C1 segment of cervical spinal cord (tissue), 14 donors: Measurements from ENCODE around the gene SNCAIP.
"Not testable (repeated sequence)": the region's sequence is repeated elsewhere in the genome, so short reads cannot be mapped to it uniquely, and the experiment has no call there.

Experiments used
- DNase-seq, 14 donors: peaks; one replicate each; lab custom pipeline; 2025; lab: John Stamatoyannopoulos, UW

Gene SNCAIP

DNA sequence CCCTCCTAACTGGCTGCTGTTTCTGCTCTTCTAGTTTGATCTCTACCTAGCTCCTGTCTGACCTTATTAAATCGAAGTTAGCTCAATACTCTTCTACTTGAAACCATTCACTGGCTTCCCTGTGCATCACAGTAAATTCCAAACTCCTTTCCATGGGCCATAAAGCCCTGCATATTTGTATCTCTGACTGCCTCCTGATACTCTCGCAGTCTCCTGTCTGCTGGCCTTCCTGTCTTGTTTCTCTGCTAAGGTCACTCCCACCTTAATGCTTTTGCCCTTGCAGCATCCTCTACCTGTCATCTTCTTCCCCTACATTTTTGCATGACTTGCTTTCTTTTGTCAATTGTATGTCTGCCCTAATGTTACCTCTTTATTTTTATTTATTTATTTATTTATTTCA lies 44.8 kb downstream of the SNCAIP start:
- no peak for DNase-seq

DNA sequence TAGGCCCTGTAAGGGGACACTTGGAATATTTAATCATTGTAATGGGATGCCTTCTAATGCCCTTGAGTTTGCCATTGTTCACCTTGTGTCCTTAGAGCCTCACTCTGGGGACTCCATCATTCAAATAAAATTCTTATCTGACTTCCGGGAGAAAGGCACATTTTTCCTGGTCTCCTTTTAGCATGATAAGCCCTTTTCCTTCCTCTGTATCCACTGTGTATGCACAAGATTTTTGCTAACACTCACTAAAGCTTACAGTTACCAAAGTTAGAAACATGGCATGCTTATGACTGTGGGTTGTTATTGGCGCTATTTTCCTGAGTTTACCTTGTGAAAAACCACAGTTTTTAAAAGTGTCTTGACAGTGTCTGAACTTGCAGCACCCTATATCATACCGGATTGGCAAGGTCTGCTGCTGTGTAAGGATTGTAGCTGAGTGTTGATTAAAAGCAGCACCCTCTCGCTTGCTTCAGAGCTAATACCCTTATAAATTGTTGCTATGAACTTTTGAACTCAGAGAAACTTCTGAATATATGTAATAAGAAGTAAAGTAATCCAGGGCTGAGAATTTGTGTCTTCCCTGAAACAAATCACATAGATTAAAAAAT lies 46.4 kb downstream of the SNCAIP start:
- no peak for DNase-seq

DNA sequence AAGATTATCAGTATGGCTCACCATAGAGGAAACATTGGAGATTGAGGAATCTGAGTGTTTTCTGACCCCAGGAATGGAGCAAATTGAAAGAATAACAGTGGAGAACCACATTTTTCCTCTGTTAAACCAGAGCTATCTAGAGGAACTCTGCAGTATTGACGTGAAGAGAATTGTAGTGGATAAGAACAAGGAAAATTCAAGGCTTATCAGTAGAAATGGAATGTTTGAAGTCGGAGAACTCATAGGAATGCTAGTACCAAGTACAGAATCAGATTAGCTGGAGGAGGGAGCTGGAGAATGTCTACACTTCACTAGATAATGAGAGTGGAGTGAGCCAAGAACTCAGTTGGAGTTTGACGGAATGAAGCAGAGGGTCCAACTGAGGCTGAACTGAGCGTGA lies 50.3 kb downstream of the SNCAIP start:
- no peak for DNase-seq

DNA sequence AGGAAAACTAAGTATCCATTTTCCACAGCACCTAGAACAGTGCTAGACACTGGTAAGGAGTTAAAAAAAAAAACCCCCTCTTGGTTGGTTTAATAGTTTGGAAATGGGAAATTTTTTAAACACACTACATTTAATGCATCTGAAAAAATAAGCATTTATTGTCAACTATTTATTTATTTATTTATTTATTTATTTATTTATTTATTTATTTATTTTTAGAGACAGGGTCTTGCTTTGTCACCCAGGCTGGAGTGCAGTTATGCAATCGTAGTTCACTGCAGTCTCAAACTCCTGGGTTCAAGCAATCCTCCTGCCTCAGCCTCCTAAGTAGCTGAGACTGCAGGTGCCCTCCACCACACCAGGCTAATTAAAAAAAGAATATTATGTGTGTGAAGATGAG lies 51.6 kb downstream of the SNCAIP start:
- no peak for DNase-seq

DNA sequence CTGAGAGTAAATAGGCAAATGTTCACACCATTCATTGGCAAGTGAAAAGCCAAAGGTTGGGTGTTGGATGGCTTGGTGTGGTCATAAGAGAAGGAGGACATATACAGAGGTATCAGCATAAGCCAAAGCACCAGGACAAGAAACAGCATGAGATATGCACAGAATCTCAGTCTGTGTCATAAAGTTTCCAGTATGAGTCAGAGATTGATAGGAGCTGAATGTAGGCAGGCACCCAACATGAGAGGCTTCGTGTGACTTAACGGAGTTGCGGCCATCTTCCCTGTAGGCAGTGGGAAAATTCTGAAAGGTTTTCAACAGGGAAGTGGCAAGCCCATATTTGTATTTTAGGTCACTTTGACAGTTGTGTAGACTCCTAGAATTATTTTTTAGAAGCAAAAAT lies 54.5 kb downstream of the SNCAIP start:
- DNase-seq = no peak

DNA sequence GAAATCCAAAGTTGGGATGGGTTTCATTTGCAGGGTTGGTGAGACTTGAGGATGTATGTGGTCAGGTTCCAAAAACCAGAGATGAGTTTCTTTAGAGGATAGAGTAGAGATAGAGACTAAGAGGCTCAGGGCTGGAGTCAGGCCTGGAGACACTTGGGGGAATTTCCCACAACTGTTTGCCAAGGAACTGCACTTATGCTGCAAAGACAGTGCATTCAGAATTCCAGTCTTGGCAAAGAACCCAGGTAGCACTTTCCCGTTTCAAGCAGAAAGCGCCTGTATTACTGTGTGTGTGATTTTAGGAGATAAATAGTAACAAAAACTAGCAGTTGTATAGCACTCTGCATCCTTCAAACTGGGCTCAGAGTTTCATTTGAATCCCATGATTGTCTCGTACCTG lies 55.4 kb downstream of the SNCAIP start:
- DNase-seq = no peak

DNA sequence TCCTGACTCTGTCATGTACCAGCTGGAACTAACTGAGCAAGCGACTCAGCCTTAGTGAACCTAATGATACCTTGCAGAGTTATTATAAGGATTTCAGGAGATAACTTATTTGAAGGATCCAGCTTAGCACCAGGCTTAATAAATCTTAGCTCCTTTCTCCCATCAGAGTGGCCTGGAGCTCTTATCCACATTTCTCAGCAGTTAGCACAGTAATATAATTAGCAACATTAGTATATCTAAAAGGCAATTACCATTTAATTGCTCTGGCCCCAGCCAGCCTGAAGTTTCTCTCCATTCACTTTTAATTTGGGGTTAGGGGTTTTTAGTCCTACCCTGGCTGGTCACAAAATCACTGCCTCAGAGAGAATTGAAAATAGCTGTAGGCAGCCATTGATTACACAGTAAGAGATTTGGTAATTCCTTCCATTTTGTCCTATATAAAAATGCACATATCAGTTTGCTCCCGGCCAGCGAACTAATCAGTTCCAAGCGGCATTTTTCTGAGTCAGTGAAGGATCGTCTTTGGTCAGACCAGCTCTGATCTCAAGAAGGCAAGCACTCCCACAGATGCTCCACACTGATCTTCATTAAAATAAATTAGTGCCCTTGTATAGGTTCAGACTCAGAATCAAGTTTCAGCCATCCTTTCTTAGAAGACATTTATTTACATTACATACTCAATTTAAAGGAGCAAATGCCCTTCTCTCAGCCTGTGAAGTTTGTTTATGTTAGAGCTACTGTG lies 56.6 kb downstream of the SNCAIP start:
- DNase-seq = no peak

DNA sequence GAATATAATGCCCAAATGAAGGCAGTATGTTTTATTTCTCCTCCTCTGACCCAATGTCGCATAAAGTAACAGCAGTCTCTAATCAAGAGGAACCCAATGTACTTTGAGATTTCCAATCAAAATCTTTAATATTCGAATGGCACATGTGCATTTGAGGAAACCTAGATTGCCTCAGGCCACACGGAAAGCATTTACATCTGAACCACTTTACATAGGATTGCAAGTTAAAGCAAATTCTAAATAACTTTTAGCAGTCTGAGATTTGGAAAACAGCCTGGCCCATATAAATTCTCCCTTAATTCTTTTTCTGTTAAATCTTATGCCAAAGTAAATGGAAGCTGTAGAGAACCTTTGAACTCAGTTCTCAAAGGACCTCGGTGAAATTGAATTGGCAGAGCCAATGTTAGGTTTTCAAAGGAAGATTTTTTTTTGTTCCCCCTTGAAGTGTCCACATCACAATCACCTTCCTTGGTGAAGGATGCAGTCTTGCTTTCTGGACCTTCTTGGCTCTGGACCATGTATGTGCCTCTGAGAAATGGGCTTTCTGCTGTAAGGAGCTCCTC lies 57.3 kb downstream of the SNCAIP start:
- no peak for DNase-seq

DNA sequence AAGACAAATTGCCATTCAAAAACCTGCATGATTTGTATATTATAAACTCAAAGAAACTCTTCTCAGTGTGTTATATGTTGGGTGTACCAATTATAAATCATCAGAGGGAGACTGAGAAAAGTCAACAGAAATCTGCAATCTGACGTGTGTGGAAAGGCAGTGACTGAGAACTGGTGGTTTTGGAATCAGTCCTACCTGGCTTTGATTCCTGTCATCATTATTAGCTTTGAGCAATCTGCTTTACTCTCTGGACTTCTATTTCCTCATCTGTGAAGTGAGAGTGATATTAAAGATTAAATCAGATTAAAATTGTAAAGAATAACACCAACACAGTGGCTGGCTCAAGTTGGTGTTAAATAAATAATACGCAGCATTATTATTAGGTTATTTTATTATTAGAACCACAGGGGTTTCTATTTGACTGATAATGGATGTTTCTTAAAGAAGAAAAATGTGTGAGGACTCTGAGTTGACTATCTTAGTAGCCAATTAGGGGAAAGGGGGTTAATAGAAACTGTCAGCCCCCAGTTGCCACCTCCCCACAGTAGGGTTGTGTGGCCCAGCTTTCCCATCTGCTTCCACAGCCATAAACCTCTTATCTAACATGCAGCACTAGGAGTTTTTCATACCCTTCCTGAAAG lies 59.6 kb downstream of the SNCAIP start:
- no peak for DNase-seq

DNA sequence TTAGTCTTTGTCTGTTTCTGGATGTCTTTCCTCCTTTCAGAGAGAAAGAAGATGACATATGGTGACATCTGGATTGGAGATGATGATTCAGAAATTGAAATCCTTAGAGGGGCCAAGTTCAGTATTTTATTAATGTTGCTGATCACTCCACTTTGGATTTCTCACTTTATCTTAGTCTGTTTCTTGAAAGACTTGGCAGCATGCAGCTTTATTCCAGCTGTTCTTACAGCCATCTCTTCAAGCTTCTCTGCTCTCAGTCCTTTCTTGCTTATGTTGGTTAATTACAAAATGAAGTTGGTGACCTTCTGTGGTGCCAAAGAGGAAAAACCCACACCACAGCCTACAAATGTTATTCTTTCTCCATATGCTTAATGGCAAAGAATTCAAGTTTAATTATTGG lies 62.1 kb downstream of the SNCAIP start:
- no peak for DNase-seq

DNA sequence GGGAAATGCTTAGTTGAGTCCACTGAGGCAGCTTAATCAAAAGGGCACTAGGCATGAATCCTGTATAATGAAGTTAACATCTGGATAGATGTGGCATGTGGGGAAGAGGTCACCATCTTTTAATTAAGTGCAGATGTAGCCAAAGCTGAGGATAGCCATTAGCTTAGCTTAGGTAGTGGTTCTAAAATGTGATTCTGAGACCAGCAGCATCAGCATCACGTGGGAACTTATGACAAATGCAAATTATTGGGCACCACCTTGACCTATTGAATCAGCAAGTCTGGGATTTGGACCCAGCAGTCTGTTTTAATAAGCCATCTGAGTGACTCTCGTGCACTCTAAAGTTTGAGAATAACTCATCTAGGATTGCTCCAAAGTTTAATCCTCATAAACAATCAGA lies 63.8 kb downstream of the SNCAIP start:
- no peak for DNase-seq

DNA sequence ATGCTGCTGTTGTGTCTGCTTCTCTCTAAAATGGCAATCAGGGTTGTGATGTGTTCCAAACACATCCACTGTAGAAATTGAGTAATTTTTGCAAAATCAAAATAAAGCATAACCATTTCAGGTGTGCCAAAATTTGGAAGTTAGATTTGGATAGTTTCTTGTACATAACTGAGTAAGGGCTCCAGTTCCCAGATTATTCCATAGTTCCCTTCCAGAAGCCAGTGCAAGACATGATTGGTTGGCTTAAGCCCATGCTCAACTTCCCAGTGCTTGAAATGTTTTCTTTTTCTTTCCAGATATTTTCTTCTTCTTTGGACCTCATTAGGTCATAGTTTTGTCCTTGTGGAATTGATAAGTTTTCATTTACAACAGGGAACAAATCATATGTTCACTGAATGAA lies 64.2 kb downstream of the SNCAIP start:
- DNase-seq = no peak

DNA sequence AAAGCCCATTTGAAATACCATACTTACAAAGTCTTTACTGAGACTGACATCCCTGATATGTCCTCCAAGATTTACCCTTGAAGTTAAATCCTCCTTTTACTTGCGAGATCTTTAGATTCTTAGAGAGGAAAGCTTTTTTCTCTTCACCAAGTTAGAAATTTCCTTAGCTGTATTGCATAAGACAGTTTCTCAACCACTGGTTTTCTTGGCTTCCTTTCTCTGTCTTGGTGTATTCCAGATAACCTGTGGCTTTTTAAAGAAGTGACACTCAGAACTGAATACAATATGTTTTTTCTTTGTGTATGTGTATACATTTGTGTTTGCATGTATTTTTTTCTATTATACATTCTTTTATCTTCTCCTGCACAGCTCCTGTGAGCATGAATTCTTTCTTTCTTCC lies 65.0 kb downstream of the SNCAIP start:
- DNase-seq = no peak

DNA sequence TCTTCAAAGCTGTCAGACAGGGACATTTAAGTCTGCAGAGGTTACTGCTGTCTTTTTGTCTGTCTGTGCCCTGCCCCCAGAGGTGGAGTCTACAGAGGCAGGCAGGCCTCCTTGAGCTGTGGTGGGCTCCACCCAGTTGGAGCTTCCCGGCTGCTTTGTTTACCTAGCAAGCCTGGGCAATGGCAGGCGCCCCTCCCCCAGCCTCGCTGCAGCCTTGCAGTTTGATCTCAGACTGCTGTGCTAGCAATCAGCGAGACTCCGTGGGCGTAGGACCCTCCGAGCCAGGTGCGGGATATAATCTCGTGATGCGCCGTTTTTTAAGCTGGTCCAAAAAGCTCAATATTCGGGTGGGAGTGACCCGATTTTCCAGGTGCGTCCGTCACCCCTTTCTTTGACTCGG lies 70.9 kb downstream of the SNCAIP start:
- DNase-seq = not testable (repeated sequence)

DNA sequence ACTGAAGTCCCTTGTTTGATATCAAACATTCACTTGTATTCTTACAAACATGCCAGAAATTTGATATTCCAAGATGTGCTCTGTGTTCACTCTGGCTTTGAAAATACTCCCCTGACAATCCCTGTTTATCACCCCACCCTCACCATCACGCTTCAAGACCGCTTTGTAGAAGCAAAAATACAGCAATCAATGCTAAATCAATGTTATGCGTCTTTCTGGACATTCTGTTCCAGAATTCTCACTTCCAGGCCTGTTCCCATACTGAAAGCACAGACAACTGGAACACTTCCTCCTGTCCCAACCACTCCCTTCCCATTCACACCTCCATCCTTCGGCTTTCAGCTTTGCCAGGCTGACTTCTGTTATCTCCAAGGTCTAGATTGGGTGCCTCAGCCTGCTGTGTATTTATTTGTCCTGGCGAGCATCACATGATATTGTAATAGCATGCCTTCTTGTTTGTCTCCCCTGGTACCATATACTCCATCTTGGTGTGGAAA lies 72.8 kb downstream of the SNCAIP start:
- DNase-seq = no peak

DNA sequence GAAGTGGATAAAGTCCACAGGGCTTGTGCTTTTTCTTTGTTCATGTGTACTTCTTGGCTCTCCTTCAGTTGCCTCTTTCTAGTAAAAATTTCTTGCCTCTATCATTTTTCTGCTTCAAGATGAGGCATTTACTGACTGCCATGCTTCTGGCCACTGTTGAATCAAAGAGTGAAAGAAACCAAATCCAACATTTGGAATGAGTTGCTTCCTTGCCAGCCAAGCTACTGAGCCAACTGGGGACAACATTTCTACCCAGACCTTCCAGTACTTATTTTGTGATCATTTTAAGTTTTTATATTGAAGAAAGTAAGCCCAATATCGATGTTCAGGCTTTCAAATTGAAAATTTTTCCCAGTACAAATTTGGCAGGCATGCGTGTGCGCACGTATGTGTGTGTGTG lies 73.2 kb downstream of the SNCAIP start:
- peak in 1 of 14 donors; percentile 35 for DNase-seq

DNA sequence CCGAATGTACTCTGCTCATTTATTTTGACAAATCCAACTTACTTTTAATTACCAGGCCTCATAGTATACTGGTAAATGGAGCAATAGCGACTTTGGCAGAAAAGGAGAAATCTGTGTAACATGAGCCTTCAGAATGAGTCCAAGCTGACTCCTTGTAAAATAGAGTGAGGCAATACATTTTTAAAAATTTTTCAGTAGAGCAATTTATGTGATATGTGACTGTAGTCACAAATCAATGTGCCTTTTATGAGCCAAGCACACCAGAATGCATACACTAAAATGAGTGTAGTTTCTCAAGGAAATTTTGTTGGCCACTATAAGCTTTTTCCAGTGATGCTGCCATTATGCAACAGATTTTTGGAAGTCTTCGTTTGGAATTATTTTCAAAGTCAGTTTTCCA lies 73.8 kb downstream of the SNCAIP start:
- DNase-seq = no peak

DNA sequence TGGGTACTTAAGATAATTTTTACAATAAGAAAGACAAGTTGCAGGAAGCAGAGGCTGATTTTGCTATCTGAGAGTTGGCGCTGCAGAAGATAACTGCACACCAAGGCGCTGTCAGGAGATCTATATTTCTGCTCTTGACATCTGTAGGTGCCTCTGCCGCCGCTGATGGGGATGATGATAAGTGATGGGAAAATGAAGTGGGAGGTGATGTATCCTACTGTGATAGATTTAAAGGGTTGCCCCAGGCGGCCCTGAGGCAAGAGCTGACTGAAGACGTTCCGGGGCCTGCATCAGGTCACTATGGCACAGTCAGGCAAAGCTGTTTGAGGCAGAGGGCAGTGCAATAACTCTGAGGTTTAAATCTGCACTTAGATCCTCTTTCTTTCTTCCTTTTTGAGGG lies 78.1 kb downstream of the SNCAIP start:
- DNase-seq = no peak

DNA sequence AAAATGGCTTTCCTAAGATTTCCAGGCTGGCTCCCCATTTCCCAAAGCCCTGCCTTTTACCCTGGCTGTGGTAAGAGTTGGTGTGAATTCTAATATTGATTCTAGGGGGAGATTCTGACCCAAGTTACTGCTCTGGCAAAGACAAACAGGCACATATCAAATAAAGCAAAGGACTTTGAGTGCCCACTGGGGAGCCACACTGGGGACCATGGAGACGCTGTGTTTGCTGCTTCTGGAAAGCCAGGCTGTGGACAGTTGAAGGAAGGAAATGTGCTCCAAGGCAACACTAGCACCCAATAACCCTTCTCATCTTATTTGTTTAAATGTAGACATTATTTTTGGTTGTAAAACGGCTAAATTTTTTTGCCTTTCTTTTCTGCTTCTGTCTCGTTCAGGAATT lies 78.7 kb downstream of the SNCAIP start:
- DNase-seq = no peak

DNA sequence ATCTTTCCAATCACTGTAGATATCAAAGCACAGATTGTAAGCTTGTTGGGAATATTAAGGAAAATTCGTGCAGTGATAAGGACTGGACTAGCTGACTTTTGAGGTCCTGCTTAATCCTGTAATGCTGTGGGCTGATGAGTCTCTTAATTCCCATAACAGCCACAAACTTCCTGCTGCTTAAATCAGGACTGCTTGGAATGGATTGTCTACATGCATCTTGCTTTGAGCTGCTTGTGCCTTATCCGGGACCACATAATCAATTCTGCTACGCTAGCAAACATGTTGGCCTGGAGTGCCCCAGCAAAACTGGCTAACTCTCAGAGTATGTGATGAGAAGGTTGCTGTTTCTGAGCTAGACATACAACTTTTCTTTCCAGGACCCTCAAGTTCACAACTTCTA lies 79.6 kb downstream of the SNCAIP start:
- no peak for DNase-seq

DNA sequence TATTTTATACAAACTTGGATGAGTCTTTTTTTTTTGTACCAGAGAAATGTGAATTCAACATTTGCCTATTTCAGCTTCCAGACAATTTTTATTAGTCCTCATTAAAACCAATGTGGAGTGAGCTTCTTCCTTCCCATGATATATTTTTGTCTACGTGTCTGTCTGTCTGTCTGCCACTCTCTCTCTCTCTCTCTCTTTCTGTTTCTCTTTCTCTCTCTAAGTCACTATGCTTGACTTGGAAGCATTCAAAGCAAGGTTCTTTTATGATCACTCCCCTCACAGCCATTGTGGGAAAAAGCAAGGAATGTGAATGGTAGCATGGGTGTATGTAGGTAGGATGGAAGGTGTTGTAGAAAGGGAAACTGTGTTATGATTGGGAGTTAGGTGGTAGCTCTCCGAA lies 80.2 kb downstream of the SNCAIP start:
- DNase-seq = no peak

DNA sequence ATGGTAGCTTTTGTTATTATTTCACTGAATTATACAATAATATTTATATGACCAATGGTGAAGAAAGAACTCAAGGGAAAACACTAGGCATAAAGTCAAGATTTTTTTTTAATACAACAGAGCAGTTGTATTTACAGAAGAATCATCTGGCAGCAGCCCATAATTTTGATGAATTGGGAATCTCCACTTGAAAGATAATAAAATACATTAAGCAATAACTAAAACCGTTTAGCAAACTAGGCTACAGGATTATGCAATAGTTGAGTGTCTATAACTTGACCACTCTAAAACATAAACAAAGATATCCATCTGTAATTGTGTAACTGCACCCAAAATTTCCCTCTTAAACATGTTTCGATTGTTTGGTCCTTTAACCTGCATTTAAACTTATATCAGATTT lies 80.8 kb downstream of the SNCAIP start:
- no peak for DNase-seq
